GM21367 (cell line): Measurements from ENCODE around the gene HMCN1.

ENCODE experiments used
- ATAC-seq: cut with Tn5 transposase; IDR thresholded peaks from one replicate; pipeline ENCODE4 v1.9.1; 2021; ENCODE audit not compliant: unreplicated experiment

HMCN1 gene

DNA sequence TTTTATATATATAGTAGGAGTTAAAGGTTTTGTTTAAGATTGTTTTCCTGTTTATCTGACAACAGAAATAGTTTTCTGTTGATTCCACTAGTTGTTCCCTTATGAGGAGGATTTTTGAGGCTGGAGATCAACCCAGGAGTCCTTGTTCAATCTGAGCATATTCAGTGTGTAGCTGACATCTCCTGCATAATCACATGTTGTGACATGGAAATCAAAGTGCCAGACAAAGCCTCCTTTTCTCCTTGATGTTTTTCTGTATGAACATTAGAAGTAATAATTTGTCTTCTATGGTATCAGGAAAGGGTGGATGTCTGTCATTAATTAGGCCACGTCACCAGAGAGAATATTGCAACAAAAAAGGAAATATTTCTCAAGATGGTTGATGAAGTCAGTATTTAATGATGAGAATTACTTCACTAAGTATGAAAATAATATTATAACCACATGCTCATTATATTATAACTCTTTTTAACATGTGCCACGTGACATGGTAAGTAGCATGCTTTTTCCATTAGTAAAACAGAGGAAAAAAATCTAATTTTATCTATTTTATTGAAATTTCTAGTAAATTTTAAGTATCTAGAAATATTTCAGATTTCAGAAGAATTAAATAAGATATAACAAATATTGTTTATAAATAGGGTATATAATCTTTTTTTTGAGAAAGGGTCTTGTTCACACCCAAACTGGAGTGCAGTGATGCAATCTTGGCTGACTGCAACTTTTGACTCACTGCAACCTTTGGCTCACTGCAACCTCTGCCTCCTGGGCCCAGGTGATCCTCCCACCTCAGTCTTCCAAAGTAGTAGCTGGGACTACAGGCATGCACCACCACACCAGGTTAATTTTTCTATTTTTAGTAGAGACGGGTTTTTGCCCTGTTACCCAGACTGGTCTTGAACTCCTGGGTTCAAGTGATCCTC, 223.5 kb downstream of the HMCN1 start:
- no peak for ATAC-seq

GRCh38 chr1:185960422-185961321, 226.5 kb downstream of the HMCN1 start:
- no peak for ATAC-seq

DNA sequence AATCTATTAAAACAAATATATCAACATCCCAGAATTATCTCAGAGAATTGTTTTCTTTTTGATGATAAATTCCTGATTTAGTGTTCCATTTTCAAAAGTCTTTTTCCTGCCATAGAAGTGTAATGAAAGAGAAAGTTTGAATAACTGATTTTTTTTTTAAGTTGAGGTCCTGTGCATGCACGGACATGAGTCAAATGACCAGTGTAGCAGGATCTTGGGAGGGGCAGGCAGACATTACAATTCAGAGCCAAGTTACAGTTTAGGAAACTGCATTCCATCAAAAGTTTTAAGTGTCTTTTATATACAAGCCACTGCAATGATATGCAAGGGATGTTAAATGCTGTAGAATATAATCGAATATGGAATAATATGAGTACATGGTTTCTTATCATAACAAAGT, 227.5 kb downstream of the HMCN1 start:
- ATAC-seq, result no peak

GRCh38 chr1:185964946-185965345, 230.8 kb downstream of the HMCN1 start:
- ATAC-seq, result no peak

- no peak for ATAC-seq
Measured at GRCh38 chr1:185965870-185966269, 231.7 kb downstream of the HMCN1 start.

GRCh38 chr1:185966471-185966870, 232.3 kb downstream of the HMCN1 start:
- no peak for ATAC-seq

DNA sequence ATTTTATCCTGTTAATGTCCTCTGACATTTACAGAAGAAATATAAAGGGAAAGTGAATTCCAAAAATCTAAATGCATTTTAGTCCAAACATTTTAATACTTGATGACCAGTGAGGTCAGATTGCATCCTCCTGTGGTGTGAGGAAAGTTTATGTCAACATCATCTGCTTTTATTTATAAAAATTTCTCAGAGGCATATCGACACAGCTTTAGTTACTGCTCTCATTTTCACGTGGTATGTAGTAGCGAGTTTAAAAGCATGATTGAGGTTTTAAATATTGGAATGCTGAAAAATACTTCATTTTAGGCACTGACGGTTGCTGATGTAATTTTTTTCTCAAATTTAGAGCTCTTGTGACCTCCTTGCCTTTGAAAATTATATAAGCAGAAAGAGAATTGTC, 234.8 kb downstream of the HMCN1 start:
- ATAC-seq, result no peak

GRCh38 chr1:185969524-185969991, 235.4 kb downstream of the HMCN1 start:
- no peak for ATAC-seq

- ATAC-seq, result no peak
Measured at GRCh38 chr1:185971688-185972087, 237.5 kb downstream of the HMCN1 start.

DNA sequence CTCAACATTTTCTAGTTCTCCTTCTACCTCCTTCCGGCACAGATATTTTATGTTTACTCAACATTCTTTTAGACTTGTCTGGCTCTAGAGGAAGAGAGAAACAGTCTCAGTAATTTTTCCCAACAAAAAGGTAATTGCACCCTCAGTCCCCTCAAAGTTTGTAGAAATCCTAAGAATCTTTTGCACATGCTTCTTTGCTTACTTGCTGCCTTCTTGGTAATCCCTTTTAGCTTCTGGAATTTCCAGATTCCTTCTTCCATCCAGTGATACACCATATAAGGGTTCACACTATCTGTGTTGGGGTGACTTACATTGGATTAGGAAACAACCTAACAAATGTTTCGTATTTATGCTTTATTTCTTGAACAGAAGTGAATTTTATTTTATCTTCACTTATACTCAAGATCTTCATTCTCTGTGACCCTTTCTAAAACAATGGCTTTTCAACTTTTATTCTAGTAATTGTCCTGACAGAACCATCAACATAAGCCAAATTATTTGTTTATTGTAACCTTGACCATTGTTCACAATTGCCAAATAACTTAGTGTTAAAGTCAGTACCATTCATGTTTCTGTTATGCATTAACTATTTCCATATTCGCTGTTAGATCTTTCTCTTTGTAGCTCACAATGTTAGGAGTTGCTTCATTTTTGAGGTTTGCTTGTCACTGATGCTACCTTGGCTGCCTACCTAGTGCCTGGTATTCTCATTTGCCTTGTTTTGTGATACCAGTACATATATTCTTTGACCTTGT, 238.1 kb downstream of the HMCN1 start:
- ATAC-seq, result no peak

DNA sequence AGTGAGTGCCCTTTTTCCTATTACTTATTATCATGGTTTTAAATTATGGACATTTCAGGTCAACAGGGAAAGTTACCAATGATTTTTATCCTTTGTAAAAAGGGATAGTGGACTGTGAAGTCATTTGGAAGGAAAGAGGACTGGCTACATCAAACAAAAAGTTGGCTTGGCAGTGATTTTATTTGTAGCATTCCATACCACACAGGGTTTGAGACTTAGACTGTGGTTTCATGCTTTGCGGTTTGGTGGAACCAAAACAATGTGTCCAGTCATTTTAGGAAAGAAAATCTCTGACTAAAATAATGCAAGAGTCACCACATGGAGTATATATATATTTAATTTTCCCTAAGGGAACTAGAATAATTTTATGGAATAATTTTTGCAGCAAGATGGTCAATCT, 239.5 kb downstream of the HMCN1 start:
- no peak for ATAC-seq

DNA sequence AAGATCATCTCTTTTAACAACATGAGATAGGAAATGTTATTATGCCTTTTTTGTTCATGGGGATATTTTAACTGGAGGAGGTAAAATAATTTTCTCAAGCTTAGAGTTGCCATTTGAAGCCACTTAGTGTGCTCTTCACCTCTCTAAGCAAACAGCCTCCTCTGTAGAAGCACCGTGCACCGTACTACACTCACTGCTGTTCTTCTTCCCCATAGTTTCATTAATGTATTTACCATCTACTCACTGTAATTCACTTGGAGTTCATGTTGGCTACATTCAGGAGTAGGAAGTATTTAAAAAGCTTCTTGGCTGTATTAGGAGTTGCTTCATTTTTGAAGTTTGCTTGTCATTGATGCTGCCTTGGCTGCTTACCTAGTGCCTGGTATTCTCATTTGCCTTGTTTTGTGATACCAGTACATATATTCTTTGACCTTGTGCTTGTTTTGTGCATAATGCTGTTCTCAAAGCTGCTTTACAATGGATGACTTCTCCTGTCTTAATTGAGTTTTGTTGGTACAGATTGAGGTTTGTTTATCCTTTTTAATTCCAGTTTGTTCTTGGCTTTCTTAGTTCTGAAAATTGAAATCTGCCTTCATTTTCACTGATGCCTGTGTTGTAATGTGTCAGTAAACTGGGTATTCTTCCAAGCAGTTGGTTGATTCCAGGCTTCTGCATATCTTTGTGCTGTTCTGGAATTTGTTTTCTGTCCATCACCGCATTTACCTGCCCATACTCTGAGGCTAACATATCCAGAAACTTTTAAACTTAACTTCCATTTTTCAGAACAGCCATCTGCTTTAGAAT, 240.4 kb downstream of the HMCN1 start:
- no peak for ATAC-seq

GRCh38 chr1:185980891-185981290, 246.7 kb downstream of the HMCN1 start:
- no peak for ATAC-seq

GRCh38 chr1:185984113-185984836, 250.1 kb downstream of the HMCN1 start:
- ATAC-seq, result no peak

- ATAC-seq, result no peak
Measured at GRCh38 chr1:185987611-185988321, 253.6 kb downstream of the HMCN1 start.

DNA sequence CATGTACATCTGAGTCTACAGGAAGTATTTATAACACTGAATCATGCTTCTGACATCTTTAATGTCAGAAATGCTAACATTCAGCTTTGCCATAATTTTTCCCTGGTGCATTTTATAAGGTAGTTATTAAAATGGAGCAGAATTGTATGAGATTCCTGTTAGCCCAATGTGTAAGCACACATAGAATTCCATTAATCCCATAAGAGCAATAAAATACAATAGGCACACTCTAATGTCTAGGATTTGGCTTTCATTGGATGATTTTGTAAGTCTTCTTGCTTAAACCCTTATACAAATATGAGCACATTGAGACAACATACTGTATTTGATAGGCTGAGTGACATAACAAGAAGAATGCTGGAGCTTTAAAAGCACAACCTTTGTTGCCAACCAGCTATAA, 256.4 kb downstream of the HMCN1 start:
- ATAC-seq, result no peak

- no peak for ATAC-seq
Measured at GRCh38 chr1:185991266-185991665, 257.1 kb downstream of the HMCN1 start.

- ATAC-seq, result no peak
Measured at GRCh38 chr1:185996211-185996610, 262.0 kb downstream of the HMCN1 start.

DNA sequence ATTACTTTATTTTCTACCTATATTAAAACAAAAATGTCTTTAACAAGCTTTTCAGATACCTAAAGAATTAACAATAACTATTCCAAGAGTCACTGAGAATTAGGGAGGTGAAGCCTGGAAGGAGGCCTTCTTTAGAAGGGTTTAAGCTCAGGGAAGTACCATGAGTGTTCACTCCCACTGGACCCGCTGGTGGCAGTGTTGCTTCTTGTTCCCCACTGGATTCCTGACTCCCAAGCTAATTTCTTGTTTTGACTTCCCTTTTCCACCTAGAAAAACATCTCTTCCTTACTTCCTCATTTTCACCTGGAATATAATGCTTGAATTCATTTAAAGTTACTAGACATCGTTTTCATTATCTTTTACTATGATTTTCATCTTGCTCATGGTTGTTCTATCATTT, 264.2 kb downstream of the HMCN1 start:
- no peak for ATAC-seq
